HG03108 (cell line): ENCODE data around the gene STAG1.
"Not testable (repeated sequence)": the region's sequence is repeated elsewhere in the genome, so short reads cannot be mapped to it uniquely, and the experiment has no call there.

Experiments used
- ATAC-seq: cut with Tn5 transposase; IDR thresholded peaks from one replicate; pipeline ENCODE4 v1.9.1; 2021; ENCODE audit warnings: moderate library complexity; ENCODE audit not compliant: unreplicated experiment

Gene STAG1

DNA sequence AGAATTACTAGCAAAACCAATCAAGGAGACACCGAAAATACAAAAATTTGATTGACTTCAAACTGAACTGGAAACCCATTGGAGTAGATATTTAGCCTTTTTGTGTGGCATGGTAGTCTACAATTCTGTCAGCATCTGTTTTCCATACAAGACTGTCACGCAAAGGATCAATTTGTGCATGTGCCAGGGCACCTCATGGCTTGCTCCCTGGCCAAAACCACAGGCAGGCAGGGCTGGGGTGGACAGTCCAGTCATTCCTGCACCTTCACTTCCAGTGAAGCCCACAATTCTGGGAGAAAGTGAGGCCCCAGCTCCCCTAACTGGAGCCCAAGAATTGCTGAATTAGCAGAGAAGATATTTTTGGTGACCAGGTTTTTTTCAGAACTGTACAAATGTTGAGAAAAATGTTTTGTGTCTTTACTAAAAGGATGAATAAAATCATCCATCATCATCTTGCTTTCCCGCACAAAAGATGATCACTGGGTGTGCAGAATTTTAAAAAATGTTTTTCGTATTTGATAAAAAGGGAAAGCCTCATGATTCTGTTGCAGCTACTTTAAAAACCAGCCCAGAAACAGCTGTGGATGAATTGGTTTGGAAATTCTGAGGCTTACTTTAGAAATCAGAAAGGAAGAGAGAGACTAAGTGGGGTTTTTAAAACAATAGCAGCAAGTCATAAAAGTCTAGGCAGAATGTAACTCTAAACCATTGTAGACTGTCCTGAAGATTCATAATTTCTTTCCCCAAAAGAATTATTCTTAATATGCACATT is 415.7 kb downstream of the STAG1 start:
- ATAC-seq, result no peak

DNA sequence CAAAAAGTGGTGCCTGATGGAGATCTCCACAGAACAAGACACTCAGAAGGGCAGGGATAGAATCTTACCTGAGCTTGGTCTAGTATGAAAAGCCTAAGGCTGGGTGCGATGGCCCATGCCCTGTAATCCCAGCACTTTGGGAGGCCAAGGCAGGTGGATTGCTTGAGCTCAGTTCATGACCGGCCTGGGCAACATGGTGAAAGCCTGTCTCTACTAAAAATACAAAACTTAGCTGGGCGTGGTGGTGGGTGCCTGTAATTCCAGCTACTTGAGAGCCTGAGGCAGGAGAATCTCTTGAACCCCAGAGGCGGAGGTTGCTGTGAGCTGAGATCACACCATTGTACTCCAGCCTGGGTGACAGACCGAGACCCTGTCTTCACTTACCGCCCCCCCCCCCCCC is 417.5 kb downstream of the STAG1 start:
- not testable (repeated sequence) for ATAC-seq

DNA sequence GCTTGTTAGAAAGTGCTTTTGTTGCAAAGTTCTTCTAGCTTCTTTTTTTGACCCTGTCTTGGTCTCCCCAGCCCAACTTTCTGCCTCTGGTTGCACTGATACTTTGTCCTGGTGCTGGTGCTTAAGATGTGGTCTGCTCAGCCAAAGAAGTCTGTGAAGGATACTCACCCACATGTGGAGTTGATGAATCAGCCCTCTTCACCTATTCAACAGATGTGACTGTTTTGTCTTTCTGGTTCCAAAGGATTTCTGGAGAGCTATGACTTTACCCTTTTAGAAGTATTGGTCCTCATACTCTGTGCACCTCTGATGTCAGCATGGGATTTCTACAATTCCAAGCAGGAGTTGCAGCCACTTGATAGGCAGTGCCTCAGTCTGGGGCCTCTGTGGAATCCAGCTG is 418.0 kb downstream of the STAG1 start:
- ATAC-seq, result no peak

DNA sequence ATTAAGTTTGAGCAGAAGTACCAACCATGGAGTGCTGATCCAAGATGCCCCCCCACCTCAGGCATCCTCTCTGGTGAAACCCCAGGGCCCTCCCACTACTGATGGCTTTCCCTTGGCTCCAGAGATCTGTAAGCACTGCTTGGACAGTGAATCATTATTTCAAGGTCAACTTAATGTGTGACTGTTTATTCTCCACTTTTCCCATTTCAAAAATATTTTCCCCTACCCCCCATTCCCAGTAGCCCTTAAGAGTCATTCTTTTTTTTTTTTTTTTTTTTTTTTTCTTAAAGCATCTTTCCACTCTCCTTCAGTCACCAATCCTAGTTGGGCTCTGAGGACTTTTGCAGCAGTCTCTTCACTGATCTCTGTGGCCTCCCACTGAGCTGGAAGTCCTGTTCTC is 419.4 kb downstream of the STAG1 start:
- no peak for ATAC-seq

DNA sequence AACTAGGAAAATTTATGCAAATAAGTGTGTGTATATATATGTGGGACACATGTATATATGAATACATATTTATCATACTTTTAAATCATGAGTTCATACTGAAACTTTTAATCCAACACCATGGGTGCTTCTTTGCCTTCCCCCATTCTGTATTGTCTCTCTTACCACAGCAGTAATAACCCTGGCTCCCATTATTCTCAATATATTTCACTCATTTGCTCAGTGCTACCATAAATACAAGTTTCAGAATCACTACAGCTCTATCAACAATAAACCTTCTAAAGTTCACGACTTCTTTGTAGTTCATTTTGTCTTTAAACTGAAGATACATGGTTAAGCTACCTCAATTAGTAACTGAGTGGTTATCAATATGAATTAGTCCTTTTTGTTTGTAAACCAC is 419.9 kb downstream of the STAG1 start:
- no peak for ATAC-seq

DNA sequence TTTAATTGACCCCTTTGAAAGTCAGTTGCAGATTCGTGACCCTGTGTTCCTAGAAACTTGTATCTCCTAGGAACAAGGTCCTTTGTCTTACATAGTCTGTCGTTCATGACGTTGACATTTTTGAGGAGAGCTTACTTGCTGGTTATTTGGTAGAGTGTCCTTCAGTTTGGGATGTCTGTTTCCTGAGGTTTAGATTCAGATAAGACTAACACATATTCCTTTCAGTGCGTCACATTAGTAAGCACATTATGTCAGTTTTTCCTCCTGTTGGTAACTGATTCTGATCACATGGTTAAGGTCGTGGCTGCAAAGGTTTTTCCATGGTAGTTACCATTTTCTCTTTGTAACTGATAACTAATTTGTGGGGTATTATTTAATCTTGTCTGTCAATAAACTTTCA is 421.3 kb downstream of the STAG1 start:
- ATAC-seq, result no peak

DNA sequence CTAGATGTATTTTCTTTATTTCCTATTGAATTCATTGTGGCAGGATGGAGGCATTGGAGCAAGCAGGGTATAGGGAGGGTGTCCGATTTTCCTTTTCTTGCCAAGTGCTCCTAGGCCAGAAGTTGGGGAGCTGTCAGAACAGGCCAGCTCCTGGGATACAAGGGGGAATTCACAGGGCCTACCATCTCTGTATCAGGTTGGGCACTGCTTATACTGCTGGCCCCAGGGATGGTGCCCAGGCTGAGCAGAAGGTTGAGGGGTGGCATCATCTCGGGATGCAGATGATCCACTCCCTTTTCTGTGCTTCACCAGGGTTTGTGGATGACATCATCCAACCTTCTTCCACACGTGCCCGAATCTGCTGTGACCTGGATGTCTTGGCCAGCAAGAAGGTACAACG is 422.6 kb downstream of the STAG1 start:
- no peak for ATAC-seq

DNA sequence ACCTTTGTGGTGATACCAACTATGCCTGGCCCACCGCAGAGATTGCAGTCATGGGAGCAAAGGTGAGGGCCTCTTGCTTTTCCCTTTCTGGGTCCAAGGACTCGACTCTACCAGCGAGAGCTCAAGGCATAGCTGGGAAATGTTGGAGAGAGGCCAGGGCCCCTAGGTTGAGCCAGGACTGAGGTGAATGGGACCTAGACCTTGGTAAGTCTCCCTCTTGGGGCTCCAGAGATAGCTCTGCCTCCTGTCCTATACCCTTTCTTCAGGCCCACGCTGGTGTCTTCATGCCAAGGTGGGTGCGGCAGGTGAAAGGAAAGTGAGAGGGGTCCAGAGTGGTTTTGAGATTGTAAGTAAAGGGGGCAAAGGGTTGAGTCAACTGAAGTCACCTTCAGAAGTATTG is 424.5 kb downstream of the STAG1 start:
- no peak for ATAC-seq

DNA sequence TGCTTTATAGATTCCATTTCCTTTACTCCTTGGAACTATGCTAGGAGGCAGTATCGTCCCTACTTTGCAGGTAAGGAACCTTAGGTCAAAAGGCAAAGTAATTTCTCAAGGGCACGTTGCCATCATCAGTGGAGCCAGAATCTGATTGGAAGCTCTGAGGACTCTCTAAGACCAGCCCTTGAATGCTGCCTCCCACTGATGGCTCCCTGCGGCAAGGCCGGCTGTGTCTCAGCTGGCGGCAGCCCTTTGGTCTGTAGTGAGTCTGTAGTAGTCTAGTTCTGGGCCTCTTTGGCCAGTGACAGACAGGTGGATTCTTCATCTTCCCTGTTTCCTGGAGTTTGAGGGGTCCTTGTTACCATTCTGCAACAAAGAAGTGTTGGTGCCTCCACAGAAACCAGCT is 425.9 kb downstream of the STAG1 start:
- ATAC-seq, result no peak

DNA sequence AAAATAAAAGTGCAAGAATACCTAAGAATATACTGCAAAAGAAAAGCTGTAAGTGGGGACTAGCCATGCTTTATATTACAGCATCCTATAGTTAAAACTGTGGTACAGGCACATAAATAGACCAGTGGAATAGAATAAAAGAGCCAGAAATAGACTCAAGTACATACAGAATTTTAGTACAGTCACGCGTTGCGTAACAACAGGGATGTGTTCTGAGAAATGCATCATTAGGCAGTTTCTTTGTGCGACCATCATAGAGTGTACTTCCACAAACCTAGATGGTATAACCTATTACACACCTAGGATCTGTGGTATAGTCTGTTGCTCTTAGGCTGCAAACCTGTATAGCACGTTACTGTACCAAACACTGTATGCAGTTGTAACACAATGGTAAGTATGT is 440.2 kb downstream of the STAG1 start:
- no peak for ATAC-seq

DNA sequence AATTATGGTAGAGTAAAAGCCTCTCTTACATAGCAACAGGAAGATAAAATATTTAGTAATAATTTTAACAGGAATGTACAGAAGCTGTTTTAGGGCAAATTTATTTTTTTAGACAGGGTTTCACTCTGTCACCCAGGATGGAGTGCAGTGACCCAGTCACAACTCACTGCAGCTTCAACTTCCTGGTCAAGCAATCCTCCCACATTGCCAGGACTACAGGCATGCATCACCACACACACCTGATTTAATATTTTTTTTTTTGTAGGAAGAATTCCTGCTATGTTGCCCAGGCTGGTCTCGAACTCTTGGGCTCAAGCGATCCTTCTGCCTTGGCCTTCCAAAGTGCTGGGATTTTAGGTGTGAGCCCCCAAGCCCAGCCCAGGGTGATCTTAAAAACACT is 440.9 kb downstream of the STAG1 start:
- no peak for ATAC-seq

DNA sequence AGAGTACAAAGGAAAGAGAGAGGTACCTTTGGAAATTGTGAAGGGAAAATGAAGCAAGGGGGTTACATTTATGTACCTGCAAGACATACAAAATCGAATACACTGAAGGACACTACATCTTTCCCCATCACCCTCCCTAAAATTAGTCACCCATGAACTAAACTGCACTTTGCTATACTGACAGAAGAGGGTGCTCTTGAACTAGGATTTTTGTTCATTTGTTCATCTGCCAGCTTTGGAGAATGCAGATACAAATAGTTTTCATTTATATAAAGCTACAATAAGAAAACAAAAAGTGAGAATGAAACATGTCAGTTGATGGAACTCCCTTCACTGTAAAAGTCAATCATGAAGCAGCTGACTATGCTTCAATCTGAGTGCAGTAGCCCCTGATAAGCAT is 446.3 kb downstream of the STAG1 start:
- no peak for ATAC-seq

DNA sequence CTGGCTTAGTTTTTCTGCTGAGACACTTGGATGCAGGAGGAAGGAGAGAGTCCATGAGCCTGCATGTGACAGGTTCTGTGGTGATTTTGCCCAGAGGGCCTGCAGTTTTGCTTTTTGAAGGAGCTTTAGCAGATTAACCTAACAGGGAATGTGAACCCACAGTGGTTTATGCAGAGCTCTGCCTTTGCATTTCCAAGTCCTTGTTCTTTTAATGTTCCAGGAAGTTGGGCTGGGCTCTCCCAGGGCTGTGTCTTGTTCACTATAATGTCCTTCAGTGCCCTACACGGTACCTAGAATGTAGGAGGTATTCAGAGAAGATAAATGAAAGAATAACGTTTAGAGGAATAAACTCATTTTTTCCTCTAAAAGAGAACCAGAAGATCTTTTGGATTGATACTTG is 451.7 kb downstream of the STAG1 start:
- no peak for ATAC-seq

DNA sequence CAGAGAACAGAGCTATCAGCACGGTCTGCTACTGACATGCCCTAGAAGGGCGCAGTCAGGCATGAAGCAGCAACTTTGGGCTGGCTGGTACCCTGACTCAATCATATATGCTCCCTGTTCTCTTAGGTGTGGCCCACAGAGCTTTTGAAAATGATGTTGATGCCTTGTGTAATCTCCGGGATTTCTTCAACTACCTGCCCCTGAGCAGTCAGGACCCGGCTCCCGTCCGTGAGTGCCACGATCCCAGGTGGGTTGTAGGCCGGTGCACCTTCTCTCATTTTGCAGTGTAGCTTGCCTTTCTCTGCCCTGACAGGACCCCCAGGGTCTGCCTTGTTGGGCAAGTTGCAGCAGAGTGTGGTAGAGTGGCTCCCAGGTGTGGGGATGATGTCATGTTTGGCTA is 454.4 kb downstream of the STAG1 start:
- ATAC-seq, result no peak

DNA sequence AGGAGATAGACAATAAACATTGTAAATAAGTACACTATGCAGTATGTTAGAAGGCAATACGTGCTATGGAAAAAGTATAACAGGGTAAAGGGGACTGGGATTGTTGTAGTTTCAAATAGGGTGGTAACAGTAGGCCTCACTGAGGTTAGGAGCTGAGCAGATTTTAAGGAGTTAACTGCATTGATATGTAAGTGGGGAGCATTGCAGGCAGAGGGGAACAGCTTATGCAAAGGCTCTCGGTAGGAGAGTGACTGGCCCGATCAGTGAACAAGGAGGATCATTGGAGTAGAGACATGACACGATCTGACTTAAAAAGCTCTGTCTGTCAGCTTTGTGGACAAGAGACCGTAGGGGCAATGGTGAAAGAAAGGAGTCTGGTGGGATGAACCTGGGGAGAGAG is 455.2 kb downstream of the STAG1 start:
- no peak for ATAC-seq

DNA sequence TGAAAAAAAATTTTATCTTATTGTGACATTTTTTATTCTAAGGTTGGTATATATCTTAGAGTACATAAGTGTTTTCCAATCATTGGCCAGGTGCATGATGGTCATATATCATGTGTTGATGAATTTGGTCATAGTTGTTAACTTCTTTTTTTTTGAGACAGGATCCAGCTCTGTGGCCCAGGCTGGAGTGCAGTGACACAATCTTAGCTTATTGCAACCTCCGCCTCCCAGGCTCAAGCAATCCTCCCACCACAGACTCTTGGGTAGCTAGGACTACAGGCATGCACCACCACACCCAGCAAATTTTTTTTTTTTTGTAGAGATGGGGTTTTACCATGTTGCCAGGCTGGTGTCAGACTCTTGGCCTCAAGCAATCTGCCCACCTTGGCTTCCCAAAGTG is 458.0 kb downstream of the STAG1 start:
- no peak for ATAC-seq

DNA sequence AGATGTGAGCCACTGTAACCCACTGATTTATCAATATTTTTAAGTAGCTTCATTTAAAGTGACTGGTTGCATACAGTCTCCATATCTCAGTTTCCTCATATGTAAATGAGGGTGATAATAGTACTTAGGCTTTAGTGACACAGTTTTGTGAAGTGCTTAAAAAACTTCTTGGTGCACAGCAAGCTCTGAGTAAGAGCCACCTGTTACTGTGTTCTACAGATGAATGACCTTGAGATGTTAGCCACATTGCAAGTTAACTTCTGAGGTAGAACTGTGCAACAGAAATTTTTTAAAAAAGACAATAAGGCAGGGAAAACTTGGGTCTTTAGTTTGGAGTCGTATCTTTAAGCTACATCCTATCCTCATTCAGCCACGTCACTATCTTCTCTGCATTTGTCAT is 458.9 kb downstream of the STAG1 start:
- no peak for ATAC-seq

DNA sequence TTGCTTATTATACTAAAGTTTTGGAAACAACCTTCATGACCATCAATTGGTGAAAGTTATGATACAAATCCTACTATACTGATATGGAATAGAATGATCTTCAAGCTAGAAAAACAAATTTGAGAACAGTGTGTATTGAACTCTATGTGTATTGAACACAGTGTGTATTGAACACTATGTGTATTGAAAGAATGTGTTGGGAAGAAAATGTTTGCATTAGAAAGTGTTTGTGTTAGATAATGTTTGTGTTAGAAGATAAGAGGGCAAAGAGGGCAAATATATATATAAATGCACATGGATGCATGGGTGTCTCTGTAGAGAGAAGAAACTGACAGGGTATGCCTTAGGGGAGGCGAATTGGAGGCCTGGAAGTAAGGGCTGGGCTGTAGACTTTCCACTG is 459.7 kb downstream of the STAG1 start:
- ATAC-seq, result no peak

DNA sequence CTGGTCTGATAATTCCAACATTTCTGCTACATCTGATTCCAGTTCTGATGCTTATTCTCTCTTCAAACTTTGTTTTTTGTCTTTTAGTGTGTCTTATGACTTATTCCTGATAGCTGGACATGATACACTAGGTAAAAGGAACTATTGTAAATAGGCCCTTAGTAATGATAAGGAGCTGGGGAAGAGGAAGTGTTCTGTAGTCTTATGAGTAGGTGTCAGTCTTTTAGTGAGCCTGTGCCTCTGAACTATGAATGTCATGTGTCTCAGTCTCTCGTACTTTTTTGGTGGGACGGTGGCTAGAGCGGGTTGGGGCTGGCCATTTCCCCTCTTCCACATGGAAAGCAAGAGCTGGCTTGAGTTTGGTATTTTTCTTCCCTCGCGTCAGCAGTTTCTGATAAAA is 460.9 kb downstream of the STAG1 start:
- ATAC-seq, result no peak
